ENCODE measurements around the gene ISX.
"Not testable (repeated sequence)": the region's sequence is repeated elsewhere in the genome, so short reads cannot be mapped to it uniquely, and the experiment has no call there.

Gene ISX

DNA sequence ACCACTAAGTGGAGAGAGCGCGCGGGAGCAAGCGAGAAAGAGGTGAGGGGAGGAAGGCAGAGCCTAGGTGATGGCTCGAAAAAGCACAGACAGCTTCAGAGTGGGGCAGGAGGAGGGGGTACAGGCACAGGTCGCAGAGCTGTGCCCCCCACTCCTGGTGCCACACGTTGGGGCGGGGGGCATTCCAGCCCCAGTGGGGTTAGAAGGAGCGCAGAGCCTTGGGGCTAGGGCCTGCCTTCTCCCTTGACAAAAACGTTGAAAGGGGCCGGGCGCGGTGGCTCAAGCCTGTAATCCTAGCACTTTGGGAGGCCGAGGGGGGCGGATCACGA lies 41.6 kb upstream of the ISX start:
- H3K4me3 ChIP-seq (replicated peaks; ENCODE audit: insufficient read depth, low read length): no peak overlapping the region
- TF ChIP-seq GABPA (IDR thresholded peaks at IDR 0.05; ENCODE audit: low read depth) (no peak), SPI1 (IDR thresholded peaks at IDR 0.05; ENCODE audit: borderline replicate concordance, low read depth) (no peak), POLR2AphosphoS5 (IDR thresholded peaks at IDR 0.05; ENCODE audit: low read depth) (no peak)
- TF ChIP-seq, protein P1, sequence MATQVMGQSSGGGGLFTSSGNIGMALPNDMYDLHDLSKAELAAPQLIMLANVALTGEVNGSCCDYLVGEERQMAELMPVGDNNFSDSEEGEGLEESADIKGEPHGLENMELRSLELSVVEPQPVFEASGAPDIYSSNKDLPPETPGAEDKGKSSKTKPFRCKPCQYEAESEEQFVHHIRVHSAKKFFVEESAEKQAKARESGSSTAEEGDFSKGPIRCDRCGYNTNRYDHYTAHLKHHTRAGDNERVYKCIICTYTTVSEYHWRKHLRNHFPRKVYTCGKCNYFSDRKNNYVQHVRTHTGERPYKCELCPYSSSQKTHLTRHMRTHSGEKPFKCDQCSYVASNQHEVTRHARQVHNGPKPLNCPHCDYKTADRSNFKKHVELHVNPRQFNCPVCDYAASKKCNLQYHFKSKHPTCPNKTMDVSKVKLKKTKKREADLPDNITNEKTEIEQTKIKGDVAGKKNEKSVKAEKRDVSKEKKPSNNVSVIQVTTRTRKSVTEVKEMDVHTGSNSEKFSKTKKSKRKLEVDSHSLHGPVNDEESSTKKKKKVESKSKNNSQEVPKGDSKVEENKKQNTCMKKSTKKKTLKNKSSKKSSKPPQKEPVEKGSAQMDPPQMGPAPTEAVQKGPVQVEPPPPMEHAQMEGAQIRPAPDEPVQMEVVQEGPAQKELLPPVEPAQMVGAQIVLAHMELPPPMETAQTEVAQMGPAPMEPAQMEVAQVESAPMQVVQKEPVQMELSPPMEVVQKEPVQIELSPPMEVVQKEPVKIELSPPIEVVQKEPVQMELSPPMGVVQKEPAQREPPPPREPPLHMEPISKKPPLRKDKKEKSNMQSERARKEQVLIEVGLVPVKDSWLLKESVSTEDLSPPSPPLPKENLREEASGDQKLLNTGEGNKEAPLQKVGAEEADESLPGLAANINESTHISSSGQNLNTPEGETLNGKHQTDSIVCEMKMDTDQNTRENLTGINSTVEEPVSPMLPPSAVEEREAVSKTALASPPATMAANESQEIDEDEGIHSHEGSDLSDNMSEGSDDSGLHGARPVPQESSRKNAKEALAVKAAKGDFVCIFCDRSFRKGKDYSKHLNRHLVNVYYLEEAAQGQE (IDR thresholded peaks at IDR 0.05; ENCODE audit: insufficient replicate concordance, low read depth): no peak
- TF ChIP-seq, protein P2, sequence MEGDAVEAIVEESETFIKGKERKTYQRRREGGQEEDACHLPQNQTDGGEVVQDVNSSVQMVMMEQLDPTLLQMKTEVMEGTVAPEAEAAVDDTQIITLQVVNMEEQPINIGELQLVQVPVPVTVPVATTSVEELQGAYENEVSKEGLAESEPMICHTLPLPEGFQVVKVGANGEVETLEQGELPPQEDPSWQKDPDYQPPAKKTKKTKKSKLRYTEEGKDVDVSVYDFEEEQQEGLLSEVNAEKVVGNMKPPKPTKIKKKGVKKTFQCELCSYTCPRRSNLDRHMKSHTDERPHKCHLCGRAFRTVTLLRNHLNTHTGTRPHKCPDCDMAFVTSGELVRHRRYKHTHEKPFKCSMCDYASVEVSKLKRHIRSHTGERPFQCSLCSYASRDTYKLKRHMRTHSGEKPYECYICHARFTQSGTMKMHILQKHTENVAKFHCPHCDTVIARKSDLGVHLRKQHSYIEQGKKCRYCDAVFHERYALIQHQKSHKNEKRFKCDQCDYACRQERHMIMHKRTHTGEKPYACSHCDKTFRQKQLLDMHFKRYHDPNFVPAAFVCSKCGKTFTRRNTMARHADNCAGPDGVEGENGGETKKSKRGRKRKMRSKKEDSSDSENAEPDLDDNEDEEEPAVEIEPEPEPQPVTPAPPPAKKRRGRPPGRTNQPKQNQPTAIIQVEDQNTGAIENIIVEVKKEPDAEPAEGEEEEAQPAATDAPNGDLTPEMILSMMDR (IDR thresholded peaks at IDR 0.05; ENCODE audit: insufficient read depth, low read length): no peak
- DNase-seq (ENCODE audit: low read depth in 1 of 2, low spot score in 1 of 2): no peak
- no peak overlapping the region for H3K27ac ChIP-seq (replicated peaks)
- H3K27me3 ChIP-seq (ENCODE audit: insufficient read depth, poor library complexity, severe bottlenecking): no peaks in the 10 kb centered on the region

DNA sequence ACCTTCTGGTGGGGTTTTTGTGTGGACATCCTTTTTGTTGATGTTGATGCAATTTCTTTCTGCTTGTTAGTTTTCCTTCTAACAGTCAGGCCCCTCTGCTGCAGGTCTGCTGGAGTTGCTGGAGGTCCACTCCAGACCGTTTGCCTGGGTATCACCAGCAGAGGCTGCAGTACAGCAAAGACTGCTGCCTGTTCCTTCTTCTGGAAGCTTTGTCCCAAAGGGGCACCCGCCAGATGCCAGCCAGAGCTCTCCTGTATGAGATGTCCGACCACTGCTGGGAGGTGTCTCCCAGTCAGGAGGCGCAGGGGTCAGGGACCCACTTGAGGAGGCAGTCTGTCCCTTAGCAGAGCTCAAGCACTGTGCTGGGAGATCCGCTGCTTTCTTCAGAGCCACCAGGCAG lies 35.8 kb upstream of the ISX start:
- H3K27me3 ChIP-seq (ENCODE audit: insufficient read depth, poor library complexity, severe bottlenecking); DNase-seq (ENCODE audit: low read depth in 1 of 2, low spot score in 1 of 2); H3K27ac ChIP-seq (replicated peaks); H3K4me3 ChIP-seq (replicated peaks; ENCODE audit: insufficient read depth, low read length): not testable (repeated sequence)

DNA sequence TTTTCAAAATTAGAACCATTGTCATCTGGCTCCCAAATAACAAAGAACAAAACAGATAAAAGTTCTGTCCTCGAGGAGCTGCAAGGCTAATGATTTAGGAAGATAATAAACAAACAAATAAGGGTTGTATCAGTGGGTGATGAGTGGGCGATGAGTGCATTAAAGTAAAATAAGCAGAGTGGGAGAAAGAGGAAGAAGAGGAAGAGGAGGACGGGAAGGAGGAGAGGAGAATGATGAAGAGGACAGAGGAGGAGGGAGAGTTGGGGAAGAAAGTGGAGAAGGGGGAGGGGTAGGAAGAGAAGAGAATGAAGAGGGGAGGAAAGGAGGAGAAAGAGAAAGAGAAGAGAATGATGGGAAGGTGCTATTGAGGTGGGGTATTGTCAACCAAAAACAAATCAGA lies 33.4 kb upstream of the ISX start:
- TF ChIP-seq GABPA (IDR thresholded peaks at IDR 0.05; ENCODE audit: low read depth) (no peak), SPI1 (IDR thresholded peaks at IDR 0.05; ENCODE audit: borderline replicate concordance, low read depth) (no peak), POLR2AphosphoS5 (IDR thresholded peaks at IDR 0.05; ENCODE audit: low read depth) (no peak)
- TF ChIP-seq, protein P2 (IDR thresholded peaks at IDR 0.05; ENCODE audit: insufficient read depth, low read length): no peak
- TF ChIP-seq, protein P1 (IDR thresholded peaks at IDR 0.05; ENCODE audit: insufficient replicate concordance, low read depth): no peak
- Histone ChIP-seq H3K27ac (replicated peaks) (no peak overlapping the region), H3K27me3 (ENCODE audit: insufficient read depth, poor library complexity, severe bottlenecking) (no peaks in the 10 kb centered on the region), H3K4me3 (replicated peaks; ENCODE audit: insufficient read depth, low read length) (no peak overlapping the region)
- DNase-seq (ENCODE audit: low read depth in 1 of 2, low spot score in 1 of 2): no peak

DNA sequence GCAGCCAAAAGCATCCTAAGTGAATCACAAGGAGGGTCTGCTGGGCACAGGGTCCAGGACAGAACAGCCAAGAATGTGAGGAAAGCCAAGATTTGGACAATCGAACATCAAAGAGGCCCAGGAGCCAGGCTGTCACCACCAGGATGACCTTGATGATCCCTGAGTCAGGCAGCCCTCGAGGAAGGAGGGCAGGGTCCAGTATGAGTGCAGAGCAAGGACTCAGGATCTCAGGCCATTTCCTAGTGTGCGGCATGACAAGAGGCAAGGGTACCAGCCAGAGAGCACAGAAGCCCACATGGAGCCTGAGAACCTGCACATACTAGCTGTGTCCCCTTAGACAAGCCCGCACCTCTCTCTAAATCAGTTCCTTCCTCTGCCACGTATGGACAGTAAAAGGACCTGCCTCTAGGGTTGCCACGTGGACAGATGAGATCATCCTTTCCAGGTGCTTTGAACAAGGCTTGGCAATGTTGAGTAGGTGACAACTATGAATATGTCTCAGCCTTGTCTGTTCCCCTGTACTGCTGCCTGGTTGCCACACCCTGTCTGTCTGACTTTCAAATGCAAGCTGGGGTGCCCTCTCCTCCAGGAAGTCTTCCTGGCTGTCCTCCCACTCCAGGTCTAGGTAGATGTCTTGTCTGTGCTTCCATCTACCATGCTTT lies 32.2 kb upstream of the ISX start:
- Histone ChIP-seq H3K27ac (replicated peaks) (no peak overlapping the region), H3K4me3 (replicated peaks; ENCODE audit: insufficient read depth, low read length) (no peak overlapping the region), H3K27me3 (ENCODE audit: insufficient read depth, poor library complexity, severe bottlenecking) (no peaks in the 10 kb centered on the region)
- TF ChIP-seq GABPA (IDR thresholded peaks at IDR 0.05; ENCODE audit: low read depth) (no peak), SPI1 (IDR thresholded peaks at IDR 0.05; ENCODE audit: borderline replicate concordance, low read depth) (no peak), POLR2AphosphoS5 (IDR thresholded peaks at IDR 0.05; ENCODE audit: low read depth) (no peak)
- TF ChIP-seq, protein P1 (IDR thresholded peaks at IDR 0.05; ENCODE audit: insufficient replicate concordance, low read depth): no peak
- TF ChIP-seq, protein P2 (IDR thresholded peaks at IDR 0.05; ENCODE audit: insufficient read depth, low read length): no peak
- DNase-seq (ENCODE audit: low read depth in 1 of 2, low spot score in 1 of 2): no peak

Data from HL-60 (cell line).